ENCODE measurements around the gene C5AR2. TPM values are rescaled to one million over a fixed set of nuclear protein-coding genes. Genes with fewer than 3 reads are reported as not detected.
"Not testable (repeated sequence)": the region's sequence is repeated elsewhere in the genome, so short reads cannot be mapped to it uniquely, and the experiment has no call there.

The C5AR2 gene
- polyA plus RNA-seq, 1 donor from 2014 or later = not detected

DNA sequence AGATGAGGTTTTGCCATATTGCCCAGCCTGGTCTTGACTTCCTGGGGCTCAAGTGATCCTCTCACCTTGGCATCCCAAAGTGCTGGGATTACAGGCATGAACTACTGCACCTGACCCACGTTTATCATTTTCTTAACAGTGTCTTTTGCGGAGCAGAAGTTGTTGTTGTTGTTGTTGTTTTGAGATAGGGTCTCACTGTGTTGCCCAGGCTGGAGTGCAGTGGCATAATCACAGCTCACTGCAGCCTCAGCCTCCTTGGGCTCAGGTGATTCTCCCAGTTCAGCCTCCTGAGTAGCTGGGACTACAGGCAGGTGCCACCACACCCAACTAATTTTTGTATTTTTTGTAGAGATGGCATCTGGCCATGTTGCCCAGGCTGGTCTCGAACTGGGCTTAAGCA is 55.6 kb downstream of the C5AR2 start:
- not testable (repeated sequence) for H3K27ac ChIP-seq (ENCODE audit: low read length)

DNA sequence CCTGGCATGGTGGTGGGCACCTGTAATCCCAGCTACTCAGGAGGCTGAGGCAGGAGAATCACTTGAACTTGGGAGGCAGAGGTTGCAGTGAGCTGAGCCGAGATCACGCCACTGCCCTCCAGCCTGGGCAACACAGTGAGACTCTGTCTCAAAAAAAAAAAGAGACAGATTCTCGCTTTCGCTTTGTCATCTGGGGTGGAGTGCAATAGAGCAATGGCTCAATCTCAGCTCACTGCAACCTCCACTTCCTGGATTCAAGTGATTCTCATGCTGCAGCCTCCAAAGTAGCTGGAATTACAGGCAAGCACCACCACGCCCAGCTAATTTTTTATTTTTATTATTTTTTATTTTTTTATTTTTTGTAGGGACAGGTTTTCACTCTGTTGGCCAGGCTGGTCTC is 56.7 kb downstream of the C5AR2 start:
- not testable (repeated sequence) for H3K9me3 ChIP-seq (ENCODE audit: low read length); H3K9me2 ChIP-seq (ENCODE audit: insufficient read depth, low read length); H3K27ac ChIP-seq (ENCODE audit: low read length); H3K9ac ChIP-seq (ENCODE audit: low read length); H3K4me3 ChIP-seq (ENCODE audit: low read length); H3F3A ChIP-seq (ENCODE audit: insufficient read depth, low read length, poor library complexity, severe bottlenecking); H3K79me2 ChIP-seq (replicated peaks; ENCODE audit: insufficient read depth, low read length); H3K4me2 ChIP-seq (ENCODE audit: low read length); H4K20me1 ChIP-seq (ENCODE audit: insufficient read depth); H2AFZ ChIP-seq (ENCODE audit: low read depth, low read length); H3K36me3 ChIP-seq (ENCODE audit: insufficient read depth, low read length); H3K27me3 ChIP-seq (ENCODE audit: insufficient read depth, low read depth, low read length)

More for the DNA sequence above, 55.6 kb downstream of the C5AR2 start:
- not testable (repeated sequence) for H4K20me1 ChIP-seq (ENCODE audit: insufficient read depth); H3F3A ChIP-seq (ENCODE audit: insufficient read depth, low read length, poor library complexity, severe bottlenecking); H3K4me2 ChIP-seq (ENCODE audit: low read length); H3K36me3 ChIP-seq (ENCODE audit: insufficient read depth, low read length); H3K27me3 ChIP-seq (ENCODE audit: insufficient read depth, low read depth, low read length); H3K79me2 ChIP-seq (replicated peaks; ENCODE audit: insufficient read depth, low read length); H2AFZ ChIP-seq (ENCODE audit: low read depth, low read length); H3K9me2 ChIP-seq (ENCODE audit: insufficient read depth, low read length); H3K9ac ChIP-seq (ENCODE audit: low read length); H3K4me3 ChIP-seq (ENCODE audit: low read length); H3K9me3 ChIP-seq (ENCODE audit: low read length)

DNA sequence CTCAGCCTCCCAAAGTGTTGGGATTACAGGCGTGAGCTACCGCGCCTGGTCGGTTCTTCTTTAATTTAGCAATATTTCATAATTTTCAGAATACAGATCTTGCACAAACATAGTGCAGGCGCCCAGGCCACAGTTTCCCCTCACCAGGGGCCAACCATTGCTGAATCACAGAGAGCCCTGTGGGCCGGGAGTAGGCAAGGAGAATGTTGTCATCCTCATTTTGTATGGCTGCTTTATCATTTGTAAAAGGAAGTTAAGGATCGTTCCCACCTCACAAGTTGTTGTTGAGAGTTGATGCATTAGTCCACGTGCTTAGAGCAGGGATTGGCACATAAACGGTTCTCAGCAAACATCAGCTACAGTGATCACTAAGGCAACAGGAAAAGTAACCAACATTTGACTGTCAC is 57.2 kb downstream of the C5AR2 start:
- no peaks in the 10 kb centered on the region for H4K20me1 ChIP-seq (ENCODE audit: insufficient read depth)
- H3K4me2 ChIP-seq (ENCODE audit: low read length) = no peak overlapping the region
- no peak overlapping the region for H3K4me3 ChIP-seq (ENCODE audit: low read length)
- no peak for TF ChIP-seq EZH2 (IDR thresholded peaks at IDR 0.05; ENCODE audit: borderline replicate concordance, insufficient read depth, low read length, poor library complexity, severe bottlenecking)
- TF ChIP-seq POLR2AphosphoS5 (IDR thresholded peaks at IDR 0.05) = no peak
- TF ChIP-seq RAD21 (conservative IDR thresholded peaks at IDR 0.05) = no peak
- TF ChIP-seq SMC3 (conservative IDR thresholded peaks at IDR 0.05; ENCODE audit: poor library complexity) = no peak
- H3K9me2 ChIP-seq (ENCODE audit: insufficient read depth, low read length) = no peaks in the 10 kb centered on the region
- no peaks in the 10 kb centered on the region for H3K79me2 ChIP-seq (replicated peaks; ENCODE audit: insufficient read depth, low read length)
- H3K9ac ChIP-seq (ENCODE audit: low read length) = no peak overlapping the region
- no peaks in the 10 kb centered on the region for H3K9me3 ChIP-seq (ENCODE audit: low read length)
- H3K27ac ChIP-seq (ENCODE audit: low read length) = no peak overlapping the region
- H3F3A ChIP-seq (ENCODE audit: insufficient read depth, low read length, poor library complexity, severe bottlenecking) = no peaks in the 10 kb centered on the region
- no peak overlapping the region for H2AFZ ChIP-seq (ENCODE audit: low read depth, low read length)
- H3K27me3 ChIP-seq (ENCODE audit: insufficient read depth, low read depth, low read length) = no peaks in the 10 kb centered on the region
- no peaks in the 10 kb centered on the region for H3K36me3 ChIP-seq (ENCODE audit: insufficient read depth, low read length)

DNA sequence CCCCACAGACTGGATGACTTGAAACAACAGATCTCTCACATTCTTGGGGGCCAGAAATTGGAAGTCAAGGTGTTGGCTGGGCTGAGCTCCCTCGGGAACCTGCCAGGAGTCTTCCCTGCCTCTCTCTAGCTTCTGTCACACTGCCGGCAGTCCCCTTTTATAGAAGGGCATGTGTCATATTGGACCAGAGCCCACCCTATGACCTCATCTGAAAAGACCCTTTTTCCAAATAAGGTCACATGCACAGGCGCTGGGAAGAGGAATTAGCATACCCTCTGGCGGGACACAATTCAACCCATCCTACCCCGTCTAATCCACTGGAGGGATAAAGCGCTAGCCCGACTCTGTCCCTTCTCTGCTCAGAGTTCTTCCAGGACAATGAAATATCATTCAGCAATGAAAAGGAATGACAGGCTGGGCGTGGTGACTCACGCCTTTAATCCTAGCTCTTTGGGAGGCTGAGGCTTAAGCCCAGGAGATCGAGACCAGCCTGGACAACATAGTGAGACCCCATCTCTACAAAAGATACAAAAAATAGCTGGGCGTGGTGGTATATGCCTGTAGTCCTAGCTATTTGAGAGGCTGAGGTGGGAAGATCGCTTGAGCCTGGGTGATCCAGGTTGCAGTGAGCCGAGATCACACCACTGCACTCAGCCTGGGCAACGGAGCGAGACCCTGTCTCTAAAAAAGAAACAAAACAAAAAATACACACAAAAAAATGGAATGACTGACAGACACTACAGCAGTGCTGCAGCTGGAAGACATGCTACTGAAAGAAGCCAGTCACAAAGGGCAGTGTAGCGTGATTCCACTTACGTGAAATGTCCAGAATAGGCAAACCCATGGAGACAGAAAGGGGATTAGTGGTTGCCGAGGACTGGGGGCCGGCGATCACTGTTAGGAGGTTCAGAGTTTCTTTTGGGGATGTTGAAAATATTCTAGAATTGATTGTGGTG is 58.8 kb downstream of the C5AR2 start:
- no peak overlapping the region for H3K27ac ChIP-seq (ENCODE audit: low read length)
- H3K27me3 ChIP-seq (ENCODE audit: insufficient read depth, low read depth, low read length) = no peaks in the 10 kb centered on the region
- H3K4me3 ChIP-seq (ENCODE audit: low read length) = no peak overlapping the region
- H3K9ac ChIP-seq (ENCODE audit: low read length) = no peak overlapping the region
- no peaks in the 10 kb centered on the region for H3K9me2 ChIP-seq (ENCODE audit: insufficient read depth, low read length)
- no peak for TF ChIP-seq POLR2AphosphoS5 (IDR thresholded peaks at IDR 0.05)
- TF ChIP-seq EP300 (conservative IDR thresholded peaks at IDR 0.05; ENCODE audit: poor library complexity, severe bottlenecking) = no peak
- no peak for TF ChIP-seq MXI1 (conservative IDR thresholded peaks at IDR 0.05; ENCODE audit: poor library complexity, severe bottlenecking)
- TF ChIP-seq EZH2 (IDR thresholded peaks at IDR 0.05; ENCODE audit: borderline replicate concordance, insufficient read depth, low read length, poor library complexity, severe bottlenecking) = no peak
- no peak for TF ChIP-seq RAD21 (conservative IDR thresholded peaks at IDR 0.05)
- TF ChIP-seq, protein P1, sequence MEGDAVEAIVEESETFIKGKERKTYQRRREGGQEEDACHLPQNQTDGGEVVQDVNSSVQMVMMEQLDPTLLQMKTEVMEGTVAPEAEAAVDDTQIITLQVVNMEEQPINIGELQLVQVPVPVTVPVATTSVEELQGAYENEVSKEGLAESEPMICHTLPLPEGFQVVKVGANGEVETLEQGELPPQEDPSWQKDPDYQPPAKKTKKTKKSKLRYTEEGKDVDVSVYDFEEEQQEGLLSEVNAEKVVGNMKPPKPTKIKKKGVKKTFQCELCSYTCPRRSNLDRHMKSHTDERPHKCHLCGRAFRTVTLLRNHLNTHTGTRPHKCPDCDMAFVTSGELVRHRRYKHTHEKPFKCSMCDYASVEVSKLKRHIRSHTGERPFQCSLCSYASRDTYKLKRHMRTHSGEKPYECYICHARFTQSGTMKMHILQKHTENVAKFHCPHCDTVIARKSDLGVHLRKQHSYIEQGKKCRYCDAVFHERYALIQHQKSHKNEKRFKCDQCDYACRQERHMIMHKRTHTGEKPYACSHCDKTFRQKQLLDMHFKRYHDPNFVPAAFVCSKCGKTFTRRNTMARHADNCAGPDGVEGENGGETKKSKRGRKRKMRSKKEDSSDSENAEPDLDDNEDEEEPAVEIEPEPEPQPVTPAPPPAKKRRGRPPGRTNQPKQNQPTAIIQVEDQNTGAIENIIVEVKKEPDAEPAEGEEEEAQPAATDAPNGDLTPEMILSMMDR (IDR thresholded peaks at IDR 0.05; ENCODE audit: poor library complexity, severe bottlenecking) = no peak
- TF ChIP-seq, protein P2, sequence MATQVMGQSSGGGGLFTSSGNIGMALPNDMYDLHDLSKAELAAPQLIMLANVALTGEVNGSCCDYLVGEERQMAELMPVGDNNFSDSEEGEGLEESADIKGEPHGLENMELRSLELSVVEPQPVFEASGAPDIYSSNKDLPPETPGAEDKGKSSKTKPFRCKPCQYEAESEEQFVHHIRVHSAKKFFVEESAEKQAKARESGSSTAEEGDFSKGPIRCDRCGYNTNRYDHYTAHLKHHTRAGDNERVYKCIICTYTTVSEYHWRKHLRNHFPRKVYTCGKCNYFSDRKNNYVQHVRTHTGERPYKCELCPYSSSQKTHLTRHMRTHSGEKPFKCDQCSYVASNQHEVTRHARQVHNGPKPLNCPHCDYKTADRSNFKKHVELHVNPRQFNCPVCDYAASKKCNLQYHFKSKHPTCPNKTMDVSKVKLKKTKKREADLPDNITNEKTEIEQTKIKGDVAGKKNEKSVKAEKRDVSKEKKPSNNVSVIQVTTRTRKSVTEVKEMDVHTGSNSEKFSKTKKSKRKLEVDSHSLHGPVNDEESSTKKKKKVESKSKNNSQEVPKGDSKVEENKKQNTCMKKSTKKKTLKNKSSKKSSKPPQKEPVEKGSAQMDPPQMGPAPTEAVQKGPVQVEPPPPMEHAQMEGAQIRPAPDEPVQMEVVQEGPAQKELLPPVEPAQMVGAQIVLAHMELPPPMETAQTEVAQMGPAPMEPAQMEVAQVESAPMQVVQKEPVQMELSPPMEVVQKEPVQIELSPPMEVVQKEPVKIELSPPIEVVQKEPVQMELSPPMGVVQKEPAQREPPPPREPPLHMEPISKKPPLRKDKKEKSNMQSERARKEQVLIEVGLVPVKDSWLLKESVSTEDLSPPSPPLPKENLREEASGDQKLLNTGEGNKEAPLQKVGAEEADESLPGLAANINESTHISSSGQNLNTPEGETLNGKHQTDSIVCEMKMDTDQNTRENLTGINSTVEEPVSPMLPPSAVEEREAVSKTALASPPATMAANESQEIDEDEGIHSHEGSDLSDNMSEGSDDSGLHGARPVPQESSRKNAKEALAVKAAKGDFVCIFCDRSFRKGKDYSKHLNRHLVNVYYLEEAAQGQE (IDR thresholded peaks at IDR 0.05; ENCODE audit: borderline replicate concordance) = no peak
- no peak for TF ChIP-seq SMC3 (conservative IDR thresholded peaks at IDR 0.05; ENCODE audit: poor library complexity)
- no peaks in the 10 kb centered on the region for H3F3A ChIP-seq (ENCODE audit: insufficient read depth, low read length, poor library complexity, severe bottlenecking)
- no peaks in the 10 kb centered on the region for H3K9me3 ChIP-seq (ENCODE audit: low read length)
- H4K20me1 ChIP-seq (ENCODE audit: insufficient read depth) = no peaks in the 10 kb centered on the region
- H3K79me2 ChIP-seq (replicated peaks; ENCODE audit: insufficient read depth, low read length) = no peaks in the 10 kb centered on the region
- no peak overlapping the region for H2AFZ ChIP-seq (ENCODE audit: low read depth, low read length)
- H3K4me2 ChIP-seq (ENCODE audit: low read length) = no peak overlapping the region
- H3K36me3 ChIP-seq (ENCODE audit: insufficient read depth, low read length) = no peaks in the 10 kb centered on the region
